NB4 (cell line): ENCODE measurements around the gene DOCK9.
A peak's percentile ranks its signal among the peaks of the same experiment; 100 is the strongest.

Source experiments
- DNase-seq: peaks from one replicate; pipeline ENCODE4 v3.0.0; 2010; ENCODE audit warnings: low read depth
- H3K4me3 ChIP-seq: one replicate; pipeline ENCODE4 v1.5.1; 2011; ENCODE audit warnings: mild to moderate bottlenecking, low read depth, low read length, moderate library complexity
- CTCF ChIP-seq: IDR thresholded peaks from one replicate; pipeline ENCODE4 v1.5.1; 2012; ENCODE audit warnings: low read depth, low read length
- MAX ChIP-seq: IDR thresholded peaks from 2 replicates; pipeline ENCODE4 v1.6.1; 2011; ENCODE audit warnings: low read depth, low read length
- MYC ChIP-seq: IDR thresholded peaks from 2 replicates; pipeline ENCODE4 v1.6.1; 2011; ENCODE audit warnings: low read depth, low read length
- POLR2A ChIP-seq: IDR thresholded peaks from 2 replicates; pipeline ENCODE4 v1.6.1; 2011; ENCODE audit warnings: mild to moderate bottlenecking; ENCODE audit not compliant: insufficient read length; ENCODE audit errors: extremely low read depth

Gene DOCK9

GRCh38 chr13:98831236-98831635 lies 146.6 kb downstream of the DOCK9 start:
- no peak overlapping the region for H3K4me3 ChIP-seq
- no peak for DNase-seq
- no peak for TF ChIP-seq MAX
- TF ChIP-seq MYC = no peak
- no peak for TF ChIP-seq POLR2A
- no peak for TF ChIP-seq CTCF

- DNase-seq = no peak
- no peak for TF ChIP-seq MAX
- TF ChIP-seq CTCF = no peak
- TF ChIP-seq MYC = no peak
- no peak for TF ChIP-seq POLR2A
Observed at GRCh38 chr13:98829541-98829940, 148.3 kb downstream of the DOCK9 start.

GRCh38 chr13:98828614-98829013 lies 149.2 kb downstream of the DOCK9 start:
- no peak overlapping the region for H3K4me3 ChIP-seq
- DNase-seq = no peak
- TF ChIP-seq CTCF (no peak), POLR2A (no peak), MYC (no peak), MAX (no peak)

More at GRCh38 chr13:98829541-98829940, 148.3 kb downstream of the DOCK9 start:
- no peak overlapping the region for H3K4me3 ChIP-seq

- TF ChIP-seq MAX (peak; percentile 63), CTCF (peak; percentile 24), POLR2A (no peak)
Observed at GRCh38 chr13:98827449-98827848, 150.4 kb downstream of the DOCK9 start.

GRCh38 chr13:98826146-98826545 lies 151.7 kb downstream of the DOCK9 start:
- no peak for TF ChIP-seq MYC
- no peak for TF ChIP-seq CTCF
- no peak for TF ChIP-seq POLR2A
- TF ChIP-seq MAX = no peak
- DNase-seq = no peak
- no peak overlapping the region for H3K4me3 ChIP-seq

More at GRCh38 chr13:98827449-98827848, 150.4 kb downstream of the DOCK9 start:
- DNase-seq = peak; percentile 12
- H3K4me3 ChIP-seq = no peak overlapping the region

- TF ChIP-seq MYC (no peak), CTCF (no peak), MAX (no peak), POLR2A (no peak)
- no peak overlapping the region for H3K4me3 ChIP-seq
- no peak for DNase-seq
Observed at GRCh38 chr13:98825659-98826058, 152.2 kb downstream of the DOCK9 start.
